MM.1S (cell line): Measurements from ENCODE around the gene SNX33.

Experiments
- EZH2 ChIP-seq: fragments of 300-600 bp; sonication (generic); optimal IDR thresholded peaks from 2 replicates; pipeline ENCODE3; 2017; ENCODE audit warnings: low read depth, mild to moderate bottlenecking, antibody characterized with exemption, low read length, mixed read lengths
- EZH2phosphoT487 ChIP-seq: fragments of 300-600 bp; sonication (generic); IDR thresholded peaks from 2 replicates; pipeline ENCODE4 v1.6.1; 2018; ENCODE audit warnings: antibody characterized with exemption, low read length
- TF ChIP-seq, protein P1 (sequence below): fragments of 300-600 bp; sonication (generic); IDR thresholded peaks from 2 replicates; pipeline ENCODE4 v1.5.1; 2016; ENCODE audit warnings: antibody characterized with exemption, low read length, mixed read lengths

DNA sequence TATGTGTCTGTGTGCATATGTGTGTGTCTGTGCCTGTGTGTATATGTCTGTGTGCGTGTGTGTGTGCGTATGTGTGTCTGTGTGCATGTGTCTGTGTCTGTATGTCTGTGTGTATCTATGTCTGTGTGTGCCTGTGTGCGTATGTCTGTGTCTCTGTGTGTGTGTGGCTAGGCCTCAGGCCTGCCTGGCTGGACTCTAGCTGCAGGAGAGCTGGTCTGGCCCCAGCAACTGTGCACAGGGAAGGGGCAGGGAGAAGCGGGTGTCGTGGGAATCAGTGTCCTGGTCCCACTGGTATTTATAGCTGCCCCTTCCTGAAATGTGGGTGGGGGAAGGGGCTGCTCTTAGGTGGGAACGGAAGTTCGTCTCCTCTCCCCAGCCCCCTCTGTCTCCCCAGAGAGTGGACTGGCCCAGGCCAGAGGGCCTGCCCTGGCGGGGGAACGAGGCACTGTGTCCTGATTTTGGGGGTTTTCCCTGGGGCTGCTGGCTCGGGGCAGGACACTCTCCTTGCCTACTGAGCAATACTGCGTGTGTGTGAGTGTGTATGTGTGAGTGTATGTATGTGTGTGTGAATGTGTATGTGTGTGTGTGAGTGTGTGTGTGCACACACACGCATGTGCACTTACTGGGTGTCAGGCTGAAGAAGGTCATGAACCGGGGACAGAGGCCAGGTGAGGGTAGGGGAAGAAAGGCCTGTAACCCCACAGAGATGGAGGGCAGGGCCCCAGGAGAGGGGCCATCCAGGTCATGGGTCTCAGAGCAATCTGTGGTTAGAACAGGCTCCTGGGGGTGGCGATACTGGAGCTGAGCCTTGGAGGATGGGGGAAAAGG lies 58.4 kb downstream of the SNX33 start:
- TF ChIP-seq, protein P1, sequence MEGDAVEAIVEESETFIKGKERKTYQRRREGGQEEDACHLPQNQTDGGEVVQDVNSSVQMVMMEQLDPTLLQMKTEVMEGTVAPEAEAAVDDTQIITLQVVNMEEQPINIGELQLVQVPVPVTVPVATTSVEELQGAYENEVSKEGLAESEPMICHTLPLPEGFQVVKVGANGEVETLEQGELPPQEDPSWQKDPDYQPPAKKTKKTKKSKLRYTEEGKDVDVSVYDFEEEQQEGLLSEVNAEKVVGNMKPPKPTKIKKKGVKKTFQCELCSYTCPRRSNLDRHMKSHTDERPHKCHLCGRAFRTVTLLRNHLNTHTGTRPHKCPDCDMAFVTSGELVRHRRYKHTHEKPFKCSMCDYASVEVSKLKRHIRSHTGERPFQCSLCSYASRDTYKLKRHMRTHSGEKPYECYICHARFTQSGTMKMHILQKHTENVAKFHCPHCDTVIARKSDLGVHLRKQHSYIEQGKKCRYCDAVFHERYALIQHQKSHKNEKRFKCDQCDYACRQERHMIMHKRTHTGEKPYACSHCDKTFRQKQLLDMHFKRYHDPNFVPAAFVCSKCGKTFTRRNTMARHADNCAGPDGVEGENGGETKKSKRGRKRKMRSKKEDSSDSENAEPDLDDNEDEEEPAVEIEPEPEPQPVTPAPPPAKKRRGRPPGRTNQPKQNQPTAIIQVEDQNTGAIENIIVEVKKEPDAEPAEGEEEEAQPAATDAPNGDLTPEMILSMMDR = no peak
- TF ChIP-seq EZH2 (no peak), EZH2phosphoT487 (no peak)
